GM23248 (cell line): ENCODE results near the gene TRPM5. TPM values are rescaled to one million over a fixed set of nuclear protein-coding genes. Genes with fewer than 3 reads are reported as not detected.

Experiments
- DNase-seq: peaks from one replicate; pipeline ENCODE4 v3.0.0-alpha.2; 2015
- H2AFZ ChIP-seq: fragments of 200-600 bp; sonication (generic); 2 replicates; pipeline ENCODE4 v1.6.1; 2016; ENCODE audit warnings: antibody characterized with exemption
- H3F3A ChIP-seq: fragments of 200-600 bp; sonication (generic); 2 replicates; pipeline ENCODE4 v1.6.1; 2016; ENCODE audit warnings: mild to moderate bottlenecking, antibody characterized with exemption, mixed run types; ENCODE audit not compliant: insufficient read depth
- H3K27ac ChIP-seq: fragments of 200-600 bp; sonication (generic); 2 replicates; pipeline ENCODE4 v1.5.1; 2016; ENCODE audit warnings: mild to moderate bottlenecking
- H3K27me3 ChIP-seq: fragments of 200-600 bp; sonication (generic); replicated peaks from 2 replicates; pipeline ENCODE4 v1.6.1; 2016; ENCODE audit warnings: mild to moderate bottlenecking; ENCODE audit not compliant: insufficient read depth
- H3K36me3 ChIP-seq: fragments of 200-600 bp; sonication (generic); 2 replicates; pipeline ENCODE4 v1.6.1; 2016; ENCODE audit warnings: low read depth, mild to moderate bottlenecking
- H3K4me1 ChIP-seq: fragments of 200-600 bp; sonication (generic); 2 replicates; pipeline ENCODE4 v1.6.1; 2016; ENCODE audit warnings: mild to moderate bottlenecking; ENCODE audit not compliant: insufficient read depth
- H3K4me2 ChIP-seq: fragments of 200-600 bp; sonication (generic); one replicate; pipeline ENCODE4 v1.6.1; 2016; ENCODE audit warnings: mild to moderate bottlenecking; ENCODE audit not compliant: unreplicated experiment
- H3K4me3 ChIP-seq: fragments of 200-600 bp; sonication (generic); 2 replicates; pipeline ENCODE4 v1.5.1; 2016; ENCODE audit warnings: mild to moderate bottlenecking
- H3K79me2 ChIP-seq: fragments of 200-600 bp; sonication (generic); 2 replicates; pipeline ENCODE4 v1.6.1; 2016; ENCODE audit warnings: mild to moderate bottlenecking; ENCODE audit not compliant: insufficient read depth
- H3K9ac ChIP-seq: fragments of 200-600 bp; sonication (generic); 2 replicates; pipeline ENCODE4 v1.6.1; 2016; ENCODE audit warnings: mild to moderate bottlenecking
- H3K9me2 ChIP-seq: fragments of 200-600 bp; sonication (generic); 2 replicates; pipeline ENCODE4 v1.6.1; 2016; ENCODE audit warnings: mixed run types, mild to moderate bottlenecking, moderate library complexity; ENCODE audit not compliant: insufficient read depth
- H3K9me3 ChIP-seq: fragments of 200-600 bp; sonication (generic); one replicate; pipeline ENCODE4 v1.6.1; 2017; ENCODE audit warnings: low read depth
- H4K20me1 ChIP-seq: fragments of 200-600 bp; sonication (generic); 2 replicates; pipeline ENCODE4 v1.6.0; 2016; ENCODE audit not compliant: insufficient read depth
- EZH2 ChIP-seq: fragments of 200-600 bp; sonication (generic); IDR thresholded peaks from 2 replicates; pipeline ENCODE4 v1.6.1; 2018; ENCODE audit warnings: antibody characterized with exemption, mild to moderate bottlenecking; ENCODE audit not compliant: insufficient read depth, poor library complexity, severe bottlenecking
- EZH2phosphoT487 ChIP-seq: fragments of 200-600 bp; sonication (generic); IDR thresholded peaks from 2 replicates; pipeline ENCODE4 v1.6.1; 2018; ENCODE audit warnings: antibody characterized with exemption, moderate library complexity, mild to moderate bottlenecking, low read depth; ENCODE audit not compliant: insufficient read depth
- WGBS, 2 experiments: methylation state at CpG; one replicate each; pipeline ENCODE4 v1.1.6; 2015 to 2017; ENCODE audit warnings: low lambda C conversion rate in 2 of 2, low coverage in 1 of 2; ENCODE audit errors: missing lambda C conversion rate in 2 of 2; 5-methylcytosine and 5-hydroxymethylcytosine counted together
- in situ Hi-C: fragments of 300-500 bp; cut with MboI; formaldehyde crosslinking; loops from 2 replicates; pipeline ENCODE4 v1.15.0; 2020
- polyA plus RNA-seq: library from polyadenylated mRNA; unstranded; fragments of >200 nt; fragmentation: Nextera tagmentation; extraction: Ambion mirVana; gene quantifications from 2 replicates; pipeline ENCODE4 v1.2.1, GENCODE V29; 2016
- total RNA-seq: library from RNA; depleted of rRNA; stranded (reverse); fragments of >200 nt; shearing (Covaris generic); gene quantifications from 2 replicates; pipeline ENCODE4 v1.2.3, GENCODE V29; 2014

TRPM5 gene
- total and polyA plus RNA-seq, 2 experiments from 2014 or later = not detected

DNA sequence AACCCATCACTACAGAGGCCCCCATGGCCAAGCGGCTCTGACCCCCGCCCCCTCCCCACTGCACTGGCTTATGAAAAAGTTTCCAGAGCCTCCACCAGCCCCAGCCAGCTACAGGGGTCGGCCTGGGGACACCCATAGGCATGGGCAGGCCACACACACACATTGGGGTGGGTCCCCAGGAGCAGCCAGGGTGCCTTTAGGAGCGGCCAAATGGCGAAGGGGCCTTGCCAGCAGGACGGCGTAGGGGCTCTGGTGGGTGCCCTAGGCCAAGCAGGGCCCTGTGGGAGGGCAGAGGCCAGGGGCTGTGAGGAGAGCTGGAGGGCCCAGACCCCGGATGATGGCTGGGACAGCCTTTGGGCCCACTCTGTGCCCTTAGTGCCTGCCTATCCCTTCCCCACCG is 33.7 kb downstream of the TRPM5 start:
- Histone ChIP-seq H4K20me1 (no peaks in the 10 kb centered on the region), H3K9me3 (no peaks in the 10 kb centered on the region), H3K4me3 (no peak overlapping the region), H3K9ac (no peak overlapping the region), H3K27me3 (no peaks in the 10 kb centered on the region), H3F3A (no peaks in the 10 kb centered on the region), H3K4me1 (no peaks in the 10 kb centered on the region), H3K9me2 (no peaks in the 10 kb centered on the region), H2AFZ (no peak overlapping the region), H3K36me3 (no peaks in the 10 kb centered on the region), H3K4me2 (no peak overlapping the region), H3K79me2 (no peaks in the 10 kb centered on the region), H3K27ac (no peak overlapping the region)
- TF ChIP-seq EZH2 = no peak
- TF ChIP-seq EZH2phosphoT487 = no peak
- no peak for DNase-seq
- in situ Hi-C loops = no loop called here
- WGBS, 2 experiments = 68 to 76% methylated on average over 9 of the region's 9 CpGs

- Histone ChIP-seq H3K9me3 (no peaks in the 10 kb centered on the region), H3K9me2 (no peaks in the 10 kb centered on the region), H3K27ac (no peak overlapping the region), H3K4me3 (no peak overlapping the region), H3K9ac (no peak overlapping the region), H2AFZ (no peak overlapping the region), H3K4me2 (no peak overlapping the region), H3K4me1 (no peaks in the 10 kb centered on the region), H3K36me3 (no peaks in the 10 kb centered on the region), H4K20me1 (no peaks in the 10 kb centered on the region), H3K27me3 (no peaks in the 10 kb centered on the region), H3K79me2 (no peaks in the 10 kb centered on the region), H3F3A (no peaks in the 10 kb centered on the region)
- in situ Hi-C loops = no loop called here
- TF ChIP-seq EZH2phosphoT487 (no peak), EZH2 (no peak)
- no peak for DNase-seq
- 38 to 39% methylated on average over 41 to 42 of the region's 42 CpGs for WGBS, 2 experiments
Measured at GRCh38 chr11:2409611-2410468, 34.5 kb downstream of the TRPM5 start.

- H3K27ac ChIP-seq = no peak overlapping the region
- no peaks in the 10 kb centered on the region for H4K20me1 ChIP-seq
- no peak for TF ChIP-seq EZH2phosphoT487
- no peak for TF ChIP-seq EZH2
- H3K9ac ChIP-seq = no peak overlapping the region
- no peaks in the 10 kb centered on the region for H3K36me3 ChIP-seq
- H3F3A ChIP-seq = no peaks in the 10 kb centered on the region
- H3K4me1 ChIP-seq = no peaks in the 10 kb centered on the region
- no peak overlapping the region for H2AFZ ChIP-seq
- no peaks in the 10 kb centered on the region for H3K27me3 ChIP-seq
- H3K9me2 ChIP-seq = no peaks in the 10 kb centered on the region
- no peaks in the 10 kb centered on the region for H3K9me3 ChIP-seq
- WGBS, 2 experiments = 67 to 69% methylated on average over 13 to 16 of the region's 16 CpGs
- H3K4me2 ChIP-seq = no peak overlapping the region
- no peaks in the 10 kb centered on the region for H3K79me2 ChIP-seq
- no peak for DNase-seq
- H3K4me3 ChIP-seq = no peak overlapping the region
- in situ Hi-C loops = no loop called here
Measured at GRCh38 chr11:2409126-2409525, 35.2 kb downstream of the TRPM5 start.

DNA sequence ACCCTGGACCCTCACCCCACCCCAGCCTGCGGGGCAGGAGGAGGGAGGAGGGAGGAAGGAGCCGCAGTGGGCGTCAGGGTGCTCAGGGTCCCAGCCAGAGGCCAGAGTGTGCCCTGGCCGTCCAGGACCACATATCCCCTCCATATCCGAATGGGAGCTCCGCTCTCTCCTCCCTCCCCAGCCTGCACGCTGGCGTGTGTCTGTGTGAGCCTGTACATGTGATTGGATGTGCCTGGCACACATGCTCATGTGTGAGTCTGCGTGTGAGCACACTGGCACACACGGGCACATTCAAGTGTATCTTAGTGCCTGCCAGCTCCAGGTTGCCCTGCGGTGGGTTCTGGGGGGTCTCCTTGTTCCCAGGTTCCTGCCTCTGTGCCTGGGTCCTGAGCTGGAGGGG is 35.6 kb downstream of the TRPM5 start:
- Histone ChIP-seq H3K27me3 (no peaks in the 10 kb centered on the region), H3K9me2 (no peaks in the 10 kb centered on the region), H3K9ac (no peak overlapping the region), H2AFZ (no peak overlapping the region), H3K9me3 (no peaks in the 10 kb centered on the region), H3K36me3 (no peaks in the 10 kb centered on the region), H3K4me2 (no peak overlapping the region), H3K79me2 (no peaks in the 10 kb centered on the region), H4K20me1 (no peaks in the 10 kb centered on the region), H3K27ac (no peak overlapping the region), H3F3A (no peaks in the 10 kb centered on the region), H3K4me3 (no peak overlapping the region), H3K4me1 (no peaks in the 10 kb centered on the region)
- DNase-seq = no peak
- TF ChIP-seq EZH2phosphoT487 (no peak), EZH2 (no peak)
- in situ Hi-C loops = no loop called here
- 45 to 55% methylated on average over 8 to 10 of the region's 11 CpGs for WGBS, 2 experiments
